Cerebellar nuclear complex (tissue), 1 donor: Measurements from ENCODE around the gene MAP7.
"Not testable (repeated sequence)": the region's sequence is repeated elsewhere in the genome, so short reads cannot be mapped to it uniquely, and the experiment has no call there.

Source experiments
- DNase-seq, 2 experiments: peaks; one replicate each; lab custom pipeline; 2025; lab: John Stamatoyannopoulos, UW

Gene MAP7

GRCh38 chr6:136503303-136504029, 46.8 kb downstream of the MAP7 start:
- DNase-seq = no peak

GRCh38 chr6:136502786-136503185, 47.4 kb downstream of the MAP7 start:
- no peak for DNase-seq

GRCh38 chr6:136501514-136501913, 48.7 kb downstream of the MAP7 start:
- no peak for DNase-seq

- no peak for DNase-seq
These were observed 49.1 kb downstream of the MAP7 start for GRCh38 chr6:136501096-136501495.

GRCh38 chr6:136500414-136500813, 49.8 kb downstream of the MAP7 start:
- DNase-seq = no peak

GRCh38 chr6:136499370-136499769, 50.9 kb downstream of the MAP7 start:
- no peak for DNase-seq

- DNase-seq = not testable (repeated sequence)
These were observed 53.8 kb downstream of the MAP7 start for GRCh38 chr6:136496449-136496848.

- DNase-seq = no peak
These were observed 55.5 kb downstream of the MAP7 start for GRCh38 chr6:136494710-136495109.

GRCh38 chr6:136494059-136494458, 56.2 kb downstream of the MAP7 start:
- DNase-seq = no peak

GRCh38 chr6:136492409-136492808, 57.8 kb downstream of the MAP7 start:
- no peak for DNase-seq

GRCh38 chr6:136491754-136492153, 58.5 kb downstream of the MAP7 start:
- no peak for DNase-seq

GRCh38 chr6:136491251-136491650, 59.0 kb downstream of the MAP7 start:
- DNase-seq = peak; percentile 78 to 95

GRCh38 chr6:136489689-136490033, 60.6 kb downstream of the MAP7 start:
- not testable (repeated sequence) for DNase-seq

GRCh38 chr6:136487759-136488425, 62.3 kb downstream of the MAP7 start:
- no peak for DNase-seq

GRCh38 chr6:136486357-136486756, 63.9 kb downstream of the MAP7 start:
- DNase-seq = peak; percentile 65 to 85

- no peak for DNase-seq
These were observed 66.3 kb downstream of the MAP7 start for GRCh38 chr6:136483906-136484305.

GRCh38 chr6:136483005-136483404, 67.2 kb downstream of the MAP7 start:
- not testable (repeated sequence) for DNase-seq

GRCh38 chr6:136477548-136477947, 72.7 kb downstream of the MAP7 start:
- DNase-seq = no peak

GRCh38 chr6:136475686-136476085, 74.5 kb downstream of the MAP7 start:
- no peak for DNase-seq

GRCh38 chr6:136474241-136474640, 76.0 kb downstream of the MAP7 start:
- DNase-seq = peak; percentile 33 to 37

GRCh38 chr6:136471922-136472321, 78.3 kb downstream of the MAP7 start:
- no peak for DNase-seq

GRCh38 chr6:136471372-136471771, 78.8 kb downstream of the MAP7 start:
- no peak for DNase-seq

GRCh38 chr6:136470044-136470443, 80.2 kb downstream of the MAP7 start:
- no peak for DNase-seq

GRCh38 chr6:136469154-136469553, 81.1 kb downstream of the MAP7 start:
- no peak for DNase-seq
